ACHN (cell line): ENCODE data around the gene KREMEN1.

Experiments
- DNase-seq: peaks from one replicate; pipeline ENCODE4 v3.0.0-alpha.2; 2015
- in situ Hi-C: cut with HindIII; loops from 2 replicates; pipeline ENCODE4 v1.10.0; 2017; ENCODE audit warnings: low sequenced_read_pairs, low pct_ligation_motif_present, low pct_unique_long_range_greater_than_20kb

KREMEN1 gene

GRCh38 chr22:29154364-29155048 is 81.7 kb downstream of the KREMEN1 start:
- peak; percentile 65 for DNase-seq
- in situ Hi-C loops, result no loop called here

GRCh38 chr22:29155966-29156365 is 83.1 kb downstream of the KREMEN1 start:
- in situ Hi-C loops, result no loop called here
- no peak for DNase-seq

GRCh38 chr22:29156507-29156906 is 83.7 kb downstream of the KREMEN1 start:
- in situ Hi-C loops, result no loop called here
- no peak for DNase-seq

- in situ Hi-C loops, result no loop called here
- DNase-seq, result no peak
These were observed 85.1 kb downstream of the KREMEN1 start for GRCh38 chr22:29157759-29158535.

GRCh38 chr22:29158546-29158945 is 85.7 kb downstream of the KREMEN1 start:
- in situ Hi-C loops, result no loop called here

GRCh38 chr22:29163808-29164207 is 91.0 kb downstream of the KREMEN1 start:
- DNase-seq, result no peak
- in situ Hi-C loops, result no loop called here

More at GRCh38 chr22:29158546-29158945, 85.7 kb downstream of the KREMEN1 start:
- DNase-seq, result no peak

- DNase-seq, result no peak
- in situ Hi-C loops, result no loop called here
These were observed 92.7 kb downstream of the KREMEN1 start for GRCh38 chr22:29165321-29166060.

- no peak for DNase-seq
These were observed 93.3 kb downstream of the KREMEN1 start for GRCh38 chr22:29166180-29166579.

GRCh38 chr22:29167032-29167911 is 94.4 kb downstream of the KREMEN1 start:
- in situ Hi-C loops, result no loop called here

More at GRCh38 chr22:29166180-29166579, 93.3 kb downstream of the KREMEN1 start:
- in situ Hi-C loops, result no loop called here

GRCh38 chr22:29171721-29172120 is 98.9 kb downstream of the KREMEN1 start:
- in situ Hi-C loops, result no loop called here
- DNase-seq, result no peak

More at GRCh38 chr22:29167032-29167911, 94.4 kb downstream of the KREMEN1 start:
- no peak for DNase-seq

GRCh38 chr22:29172216-29172615 is 99.4 kb downstream of the KREMEN1 start:
- in situ Hi-C loops, result no loop called here
- no peak for DNase-seq

GRCh38 chr22:29175312-29175835 is 102.5 kb downstream of the KREMEN1 start:
- no peak for DNase-seq
- in situ Hi-C loops, result no loop called here

GRCh38 chr22:29183971-29184848 is 111.4 kb downstream of the KREMEN1 start:
- in situ Hi-C loops, result no loop called here

GRCh38 chr22:29184849-29185490 is 112.1 kb downstream of the KREMEN1 start:
- in situ Hi-C loops, result no loop called here
- no peak for DNase-seq

More at GRCh38 chr22:29183971-29184848, 111.4 kb downstream of the KREMEN1 start:
- no peak for DNase-seq

- in situ Hi-C loops, result no loop called here
- no peak for DNase-seq
These were observed 113.5 kb downstream of the KREMEN1 start for GRCh38 chr22:29186302-29186701.

- DNase-seq, result no peak
- in situ Hi-C loops, result no loop called here
These were observed 115.0 kb downstream of the KREMEN1 start for GRCh38 chr22:29187831-29188230.

GRCh38 chr22:29190051-29190450 is 117.2 kb downstream of the KREMEN1 start:
- DNase-seq, result no peak
- in situ Hi-C loops, result no loop called here
